HG03432 (cell line): ENCODE data around the gene PPP3R1.

Experiments used
- ATAC-seq: cut with Tn5 transposase; IDR thresholded peaks from one replicate; pipeline ENCODE4 v1.9.1; 2021; ENCODE audit warnings: mild to moderate bottlenecking, moderate library complexity; ENCODE audit not compliant: unreplicated experiment

PPP3R1 gene

GRCh38 chr2:68263632-68264031 is 11.3 kb upstream of the PPP3R1 start:
- ATAC-seq, result no peak

- no peak for ATAC-seq
Measured at GRCh38 chr2:68258851-68259250, 6.5 kb upstream of the PPP3R1 start.

GRCh38 chr2:68256093-68256450 is 3.7 kb upstream of the PPP3R1 start:
- ATAC-seq, result no peak

GRCh38 chr2:68253219-68254068 is 1.1 kb upstream of the PPP3R1 start:
- ATAC-seq, result no peak

GRCh38 chr2:68251855-68252399 is 405 bp downstream of the PPP3R1 start:
- ATAC-seq, result peak; percentile 13

- peak; percentile 54 for ATAC-seq
Measured at GRCh38 chr2:68251187-68251854, 1.0 kb downstream of the PPP3R1 start.

GRCh38 chr2:68250652-68251186 is 1.6 kb downstream of the PPP3R1 start:
- ATAC-seq, result no peak

- no peak for ATAC-seq
Measured at GRCh38 chr2:68250196-68250595, 2.1 kb downstream of the PPP3R1 start.

GRCh38 chr2:68248806-68249205 is 3.5 kb downstream of the PPP3R1 start:
- no peak for ATAC-seq

GRCh38 chr2:68248361-68248760 is 4.0 kb downstream of the PPP3R1 start:
- no peak for ATAC-seq

GRCh38 chr2:68246396-68246795 is 5.9 kb downstream of the PPP3R1 start:
- no peak for ATAC-seq

GRCh38 chr2:68245672-68246071 is 6.7 kb downstream of the PPP3R1 start:
- no peak for ATAC-seq

- no peak for ATAC-seq
Measured at GRCh38 chr2:68245066-68245465, 7.3 kb downstream of the PPP3R1 start.

GRCh38 chr2:68244456-68244855 is 7.9 kb downstream of the PPP3R1 start:
- ATAC-seq, result no peak

GRCh38 chr2:68241732-68242131 is 10.6 kb downstream of the PPP3R1 start:
- ATAC-seq, result no peak

- no peak for ATAC-seq
Measured at GRCh38 chr2:68240446-68240845, 11.9 kb downstream of the PPP3R1 start.

GRCh38 chr2:68238955-68239822 is 13.1 kb downstream of the PPP3R1 start:
- no peak for ATAC-seq

GRCh38 chr2:68237976-68238580 is 14.3 kb downstream of the PPP3R1 start:
- no peak for ATAC-seq

- ATAC-seq, result no peak
Measured at GRCh38 chr2:68237404-68237803, 14.9 kb downstream of the PPP3R1 start.

- ATAC-seq, result no peak
Measured at GRCh38 chr2:68236876-68237275, 15.5 kb downstream of the PPP3R1 start.
